OCI-LY3 (cell line): ENCODE data around the gene ALOXE3.

Experiments
- H2AFZ ChIP-seq: fragments of 200-600, 300-600 bp; shearing (Covaris generic); 2 replicates; pipeline ENCODE4 v1.6.0; 2014; ENCODE audit warnings: antibody characterized with exemption, low read depth, low read length
- H3K27ac ChIP-seq: fragments of 200-600, 300-600 bp; sonication (generic); 2 replicates; pipeline ENCODE4 v1.5.1; 2014; ENCODE audit warnings: mild to moderate bottlenecking, low read length, moderate library complexity, mixed read lengths
- H3K27me3 ChIP-seq: fragments of 200-600, 300-600 bp; sonication (generic); 2 replicates; pipeline ENCODE4 v1.6.1; 2014; ENCODE audit warnings: low read depth, low read length, mixed read lengths
- H3K36me3 ChIP-seq: fragments of 200-600, 300-600 bp; sonication (generic); replicated peaks from 2 replicates; pipeline ENCODE3; 2014; ENCODE audit warnings: low read depth, low read length, mixed read lengths
- H3K4me1 ChIP-seq: fragments of 300-600, 200-600 bp; sonication (generic); 2 replicates; pipeline ENCODE4 v1.6.1; 2014; ENCODE audit warnings: low read length, mixed read lengths
- H3K4me2 ChIP-seq: fragments of 200-600, 300-600 bp; sonication (generic); 2 replicates; pipeline ENCODE4 v1.6.1; 2014; ENCODE audit warnings: low read length, mixed read lengths
- H3K4me3 ChIP-seq: fragments of 300-600, 200-600 bp; sonication (generic); 2 replicates; pipeline ENCODE4 v1.5.1; 2014; ENCODE audit warnings: antibody characterized with exemption, mild to moderate bottlenecking, low read length, moderate library complexity
- H3K79me2 ChIP-seq: fragments of 300-600, 200-600 bp; shearing (Covaris generic); 2 replicates; pipeline ENCODE4 v1.6.1; 2014; ENCODE audit warnings: mild to moderate bottlenecking, low read length, mixed read lengths
- H3K9ac ChIP-seq: fragments of 300-600, 200-600 bp; shearing (Covaris generic); 2 replicates; pipeline ENCODE4 v1.6.0; 2014; ENCODE audit warnings: mild to moderate bottlenecking, low read length, moderate library complexity
- H3K9me3 ChIP-seq: fragments of 200-600, 300-600 bp; shearing (Covaris generic); 2 replicates; pipeline ENCODE4 v1.6.1; 2014; ENCODE audit warnings: low read length, mixed read lengths; ENCODE audit not compliant: insufficient read depth
- H4K20me1 ChIP-seq: fragments of 200-600, 300-600 bp; sonication (generic); 2 replicates; pipeline ENCODE4 v1.6.1; 2016; ENCODE audit warnings: low read length, mixed read lengths; ENCODE audit not compliant: insufficient read depth
- EZH2phosphoT487 ChIP-seq: fragments of 200-600 bp; shearing (Covaris generic); IDR thresholded peaks from 2 replicates; pipeline ENCODE4 v1.6.1; 2018; ENCODE audit warnings: antibody characterized with exemption, mixed run types, low read depth
- TF ChIP-seq, protein P1 (sequence below): fragments of 200-600, 300-600 bp; sonication (generic); IDR thresholded peaks from 2 replicates; pipeline ENCODE4 v1.5.1; 2014; ENCODE audit warnings: antibody characterized with exemption, low read length, low read depth

ALOXE3 gene

DNA sequence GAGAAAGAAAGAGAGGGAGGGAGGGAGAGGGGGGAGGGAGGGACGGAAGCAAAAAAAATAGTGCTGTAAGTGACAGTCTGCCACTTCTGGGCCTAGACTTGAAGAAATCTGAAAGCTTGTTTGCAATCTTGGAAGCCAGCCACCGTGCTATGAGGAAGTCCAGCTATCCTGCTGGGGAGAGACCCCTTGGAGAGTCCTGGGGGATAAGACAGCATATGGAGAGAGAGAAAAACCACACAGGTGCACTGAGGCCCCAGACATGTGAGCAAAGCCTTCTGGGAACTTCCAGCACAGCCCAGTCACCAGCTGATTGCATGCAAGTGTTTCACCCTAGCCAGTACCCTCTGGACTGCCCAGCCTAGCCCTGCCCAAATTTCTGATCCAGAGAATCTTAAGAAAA lies 18.2 kb downstream of the ALOXE3 start:
- no peaks in the 10 kb centered on the region for H4K20me1 ChIP-seq
- no peaks in the 10 kb centered on the region for H3K36me3 ChIP-seq
- no peak for TF ChIP-seq EZH2phosphoT487
- TF ChIP-seq, protein P1, sequence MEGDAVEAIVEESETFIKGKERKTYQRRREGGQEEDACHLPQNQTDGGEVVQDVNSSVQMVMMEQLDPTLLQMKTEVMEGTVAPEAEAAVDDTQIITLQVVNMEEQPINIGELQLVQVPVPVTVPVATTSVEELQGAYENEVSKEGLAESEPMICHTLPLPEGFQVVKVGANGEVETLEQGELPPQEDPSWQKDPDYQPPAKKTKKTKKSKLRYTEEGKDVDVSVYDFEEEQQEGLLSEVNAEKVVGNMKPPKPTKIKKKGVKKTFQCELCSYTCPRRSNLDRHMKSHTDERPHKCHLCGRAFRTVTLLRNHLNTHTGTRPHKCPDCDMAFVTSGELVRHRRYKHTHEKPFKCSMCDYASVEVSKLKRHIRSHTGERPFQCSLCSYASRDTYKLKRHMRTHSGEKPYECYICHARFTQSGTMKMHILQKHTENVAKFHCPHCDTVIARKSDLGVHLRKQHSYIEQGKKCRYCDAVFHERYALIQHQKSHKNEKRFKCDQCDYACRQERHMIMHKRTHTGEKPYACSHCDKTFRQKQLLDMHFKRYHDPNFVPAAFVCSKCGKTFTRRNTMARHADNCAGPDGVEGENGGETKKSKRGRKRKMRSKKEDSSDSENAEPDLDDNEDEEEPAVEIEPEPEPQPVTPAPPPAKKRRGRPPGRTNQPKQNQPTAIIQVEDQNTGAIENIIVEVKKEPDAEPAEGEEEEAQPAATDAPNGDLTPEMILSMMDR: no peak
- no peaks in the 10 kb centered on the region for H3K9me3 ChIP-seq
- H2AFZ ChIP-seq: no peak overlapping the region
- H3K4me2 ChIP-seq: no peak overlapping the region
- no peaks in the 10 kb centered on the region for H3K79me2 ChIP-seq
- no peak overlapping the region for H3K4me3 ChIP-seq
- no peaks in the 10 kb centered on the region for H3K4me1 ChIP-seq
- H3K27me3 ChIP-seq: no peaks in the 10 kb centered on the region
- no peak overlapping the region for H3K9ac ChIP-seq
- no peak overlapping the region for H3K27ac ChIP-seq

DNA sequence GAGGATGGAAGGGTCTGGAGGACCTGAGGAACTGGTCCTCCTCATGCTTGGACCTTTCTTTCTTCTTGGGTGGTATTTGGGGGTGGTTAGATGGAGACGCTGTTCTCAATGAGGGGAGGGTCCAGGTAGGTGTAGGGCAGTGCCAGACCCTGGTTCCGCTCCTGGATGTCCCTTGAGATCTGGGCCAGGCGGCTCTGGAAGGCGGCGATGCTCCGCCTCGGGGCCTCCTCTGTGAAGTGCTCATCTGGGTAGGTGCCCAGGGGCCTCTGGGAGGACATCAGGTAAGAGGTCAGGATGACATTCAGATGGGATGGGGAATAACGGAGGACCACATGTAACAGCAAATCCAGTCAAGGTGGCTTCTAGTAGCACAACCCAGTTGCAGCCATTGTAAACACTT lies 21.8 kb downstream of the ALOXE3 start:
- Histone ChIP-seq H3K36me3 (no peaks in the 10 kb centered on the region), H3K27me3 (no peaks in the 10 kb centered on the region), H3K4me3 (no peak overlapping the region), H3K9me3 (no peaks in the 10 kb centered on the region), H4K20me1 (no peaks in the 10 kb centered on the region), H3K27ac (no peak overlapping the region), H2AFZ (no peak overlapping the region), H3K9ac (no peak overlapping the region), H3K4me1 (peaks cover 2% of the 10 kb centered on the region), H3K4me2 (no peak overlapping the region), H3K79me2 (no peaks in the 10 kb centered on the region)
- TF ChIP-seq, protein P1: no peak
- no peak for TF ChIP-seq EZH2phosphoT487

DNA sequence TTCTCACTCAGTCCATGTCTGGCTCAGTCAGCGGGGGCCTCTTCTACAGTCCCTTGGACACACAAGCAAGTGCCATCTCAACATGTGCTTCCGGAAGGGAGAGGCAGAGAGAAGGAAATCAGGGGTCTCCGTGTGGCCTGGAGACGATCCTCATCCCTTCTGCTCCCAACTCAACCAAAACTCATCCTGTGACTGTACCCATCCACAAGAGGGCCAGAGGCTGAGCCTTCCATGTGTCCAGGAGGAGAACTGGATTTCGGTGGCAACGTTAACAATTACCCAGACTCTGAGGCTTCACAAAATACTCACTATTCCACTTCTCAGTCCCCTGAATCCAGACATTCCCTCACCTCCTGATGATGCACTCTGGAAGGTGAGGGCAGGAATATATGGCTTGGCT lies 23.0 kb downstream of the ALOXE3 start:
- Histone ChIP-seq H4K20me1 (no peaks in the 10 kb centered on the region), H3K4me2 (no peak overlapping the region), H3K4me1 (peaks cover 14% of the 10 kb centered on the region), H3K9ac (no peak overlapping the region), H2AFZ (no peak overlapping the region), H3K79me2 (no peaks in the 10 kb centered on the region), H3K4me3 (no peak overlapping the region), H3K9me3 (no peaks in the 10 kb centered on the region), H3K36me3 (no peaks in the 10 kb centered on the region), H3K27me3 (no peaks in the 10 kb centered on the region), H3K27ac (no peak overlapping the region)
- TF ChIP-seq, protein P1: no peak
- no peak for TF ChIP-seq EZH2phosphoT487

DNA sequence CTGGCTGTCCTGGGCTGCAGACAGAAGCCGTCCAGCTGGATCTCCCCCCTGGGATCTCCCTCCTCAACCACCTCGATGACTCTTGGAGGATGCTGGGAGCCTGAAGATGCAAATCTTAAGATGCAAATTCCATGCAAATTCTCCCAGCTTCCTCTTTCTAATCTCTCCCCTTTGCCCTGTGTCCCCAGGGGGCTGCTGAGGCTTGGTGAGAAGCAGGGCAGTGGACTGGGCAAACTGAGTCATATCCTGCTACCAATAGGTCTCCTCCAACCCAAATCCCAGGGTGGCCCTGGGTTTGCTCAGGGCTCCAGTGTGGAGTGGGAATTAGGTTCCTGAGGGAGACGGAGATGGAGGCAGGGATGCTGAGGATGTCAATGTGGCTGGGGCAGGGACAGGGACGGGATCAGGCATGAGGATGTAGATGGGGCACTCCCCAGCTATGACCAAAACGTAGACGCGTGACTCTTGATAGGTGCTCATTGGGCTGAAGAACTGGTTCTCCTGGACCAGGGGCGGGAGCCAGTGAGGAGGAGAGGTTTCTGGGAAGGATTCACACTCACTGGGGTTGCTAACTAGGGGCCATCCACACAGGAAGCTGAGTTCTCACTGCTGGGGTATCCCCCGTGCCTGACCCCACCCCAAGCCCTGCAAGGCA lies 27.2 kb downstream of the ALOXE3 start:
- Histone ChIP-seq H3K36me3 (no peaks in the 10 kb centered on the region), H2AFZ (no peak overlapping the region; the same call in 1 of the 2 replicates), H4K20me1 (no peaks in the 10 kb centered on the region), H3K9me3 (no peaks in the 10 kb centered on the region), H3K4me1 (peaks cover 15% of the 10 kb centered on the region), H3K4me3 (peak overlapping the region; percentile 59), H3K27me3 (peaks cover 6% of the 10 kb centered on the region; the same call in 1 of the 2 replicates), H3K9ac (peak overlapping the region; percentile 44; the same call in 1 of the 2 replicates), H3K27ac (0 out of 2 replicates have a peak overlapping the region, but pooled peaks have one; percentile 29), H3K79me2 (no peaks in the 10 kb centered on the region), H3K4me2 (peak overlapping the region; percentile 72)
- TF ChIP-seq EZH2phosphoT487: no peak
- TF ChIP-seq, protein P1: no peak
